Bone marrow (tissue), 2 donors: ENCODE measurements around the gene SLC28A3.

Experiments used
- DNase-seq, 2 donors: peaks; one replicate each; lab custom pipeline; 2025; lab: John Stamatoyannopoulos, UW

The SLC28A3 gene

GRCh38 chr9:84238652-84239051 is 101.9 kb downstream of the SLC28A3 start:
- no peak for DNase-seq

- no peak for DNase-seq
Measured at GRCh38 chr9:84235511-84235910, 105.0 kb downstream of the SLC28A3 start.

GRCh38 chr9:84230355-84231145 is 110.0 kb downstream of the SLC28A3 start:
- no peak for DNase-seq

- no peak for DNase-seq
Measured at GRCh38 chr9:84229191-84229590, 111.4 kb downstream of the SLC28A3 start.

- DNase-seq, result no peak
Measured at GRCh38 chr9:84228130-84228720, 112.3 kb downstream of the SLC28A3 start.

- no peak for DNase-seq
Measured at GRCh38 chr9:84226126-84226525, 114.4 kb downstream of the SLC28A3 start.
